Upper lobe of left lung (tissue), 4 donors: ENCODE results near the gene HPCAL1.

Experiments used
- CTCF ChIP-seq, 6 experiments: fragments of 450-650 bp in 4 of 6; fragments of 200-600 bp in 2 of 6; sonication (generic) in 2 of 6; IDR thresholded peaks; one replicate each; pipeline ENCODE4 v1.5.1; 2016 to 2019; ENCODE audit warnings: antibody characterized with exemption in 6 of 6
- POLR2A ChIP-seq, 4 donors: fragments of 450-650 bp; IDR thresholded peaks; one replicate each; pipeline ENCODE4 v1.5.1; 2016 to 2017; ENCODE audit warnings: antibody characterized with exemption in 4 of 4, mild to moderate bottlenecking in 2 of 4

- TF ChIP-seq CTCF (IDR thresholded peaks at IDR 0.05) (no peak), POLR2A (IDR thresholded peaks at IDR 0.05) (no peak)
Measured at GRCh38 chr2:10424916-10425505, 122.3 kb downstream of the HPCAL1 start.
